Activated naive CD4-positive, alpha-beta T cell treated with anti-CD3 and anti-CD28 coated beads for 36 hours (primary cell): Measurements from ENCODE around the gene NKAIN2. TPM values are rescaled to one million over a fixed set of nuclear protein-coding genes. Genes with fewer than 3 reads are reported as not detected.
"Not testable (repeated sequence)": the region's sequence is repeated elsewhere in the genome, so short reads cannot be mapped to it uniquely, and the experiment has no call there.

Source experiments
- CTCF ChIA-PET: fragments of 350-600 bp; sonication (Branson Sonifier 250); formaldehyde crosslinking; loops from one replicate; lab custom pipeline; 2021; ENCODE audit warnings: antibody characterized with exemption; lab: Charles Lee
- DNase-seq: peaks from one replicate; pipeline ENCODE4 v3.0.0-alpha.2; 2020
- H3K27ac Mint-ChIP-seq: one replicate; pipeline ENCODE4 v1.8.0; 2021; ENCODE audit warnings: mild to moderate bottlenecking, mixed read lengths
- H3K27me3 Mint-ChIP-seq: one replicate; pipeline ENCODE4 v1.8.0; 2021; ENCODE audit warnings: low read depth, mixed read lengths
- H3K36me3 Mint-ChIP-seq: one replicate; pipeline ENCODE4 v1.8.0; 2021; ENCODE audit warnings: low read depth, mixed read lengths
- H3K4me1 Mint-ChIP-seq: one replicate; pipeline ENCODE4 v1.8.0; 2021; ENCODE audit warnings: low read depth, mixed read lengths
- H3K4me3 Mint-ChIP-seq: one replicate; pipeline ENCODE4 v1.8.0; 2021; ENCODE audit warnings: mild to moderate bottlenecking, moderate library complexity, mixed read lengths
- H3K9me3 Mint-ChIP-seq: one replicate; pipeline ENCODE4 v1.8.0; 2021; ENCODE audit warnings: mixed read lengths
- intact Hi-C: fragments of 100-400 bp; cut with micrococcal nuclease; formaldehyde crosslinking; loops from one replicate; pipeline ENCODE4 v1.15.1; 2023
- total RNA-seq, 2 experiments: library from RNA; stranded (reverse); gene quantifications; one replicate each; pipeline ENCODE4 v1.2.3, GENCODE V29; 2021

Gene NKAIN2
- total RNA-seq, 2 experiments from 2014 or later: not detected

DNA sequence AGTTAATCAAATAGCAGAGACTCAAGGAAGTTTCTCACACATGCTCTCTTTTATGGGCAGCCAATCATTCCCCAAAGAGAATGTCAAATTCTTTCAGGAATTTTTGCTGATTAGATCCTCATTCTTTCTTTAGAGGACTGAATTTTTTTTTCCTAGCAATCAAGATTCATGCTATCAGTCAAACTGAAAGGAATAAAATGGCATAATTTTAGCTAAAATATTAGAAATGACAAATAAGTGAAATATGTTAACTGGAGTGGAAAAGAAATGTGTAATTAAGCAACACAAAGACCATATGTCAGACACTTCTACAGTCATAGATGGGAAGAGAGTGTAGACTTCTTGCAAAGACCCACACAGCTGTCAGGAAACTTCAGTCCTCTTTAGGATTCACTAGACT is 916.2 kb downstream of the NKAIN2 start:
- Mint-ChIP-seq H3K27ac (no peak overlapping the region), H3K9me3 (no peaks in the 10 kb centered on the region), H3K27me3 (peaks cover 2% of the 10 kb centered on the region), H3K36me3 (no peaks in the 10 kb centered on the region), H3K4me1 (no peaks in the 10 kb centered on the region), H3K4me3 (no peak overlapping the region)
- no peak for DNase-seq
- intact Hi-C loops: no loop called here
- CTCF ChIA-PET: no interaction called here

DNA sequence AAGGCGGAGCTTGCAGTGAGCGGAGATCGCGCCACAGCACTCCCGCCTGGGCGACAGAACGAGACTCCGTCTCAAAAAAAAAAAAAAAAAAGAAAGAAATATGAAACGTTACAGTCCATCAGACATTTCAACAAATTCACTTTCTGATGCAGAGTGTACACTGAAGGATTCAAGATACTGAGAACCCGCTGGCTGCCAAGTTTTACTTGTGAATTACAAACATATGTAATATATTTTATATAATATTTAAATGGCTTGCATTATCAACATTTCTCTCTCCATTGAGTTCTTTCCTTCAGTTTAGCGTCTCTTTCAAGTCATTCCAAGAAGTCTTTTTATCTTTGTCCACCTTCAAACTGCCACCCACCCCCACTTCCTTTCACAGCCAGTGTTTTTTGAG is 917.7 kb downstream of the NKAIN2 start:
- CTCF ChIA-PET: no interaction called here
- no peak overlapping the region for H3K4me3 Mint-ChIP-seq
- H3K36me3 Mint-ChIP-seq: no peaks in the 10 kb centered on the region
- intact Hi-C loops: no loop called here
- no peaks in the 10 kb centered on the region for H3K9me3 Mint-ChIP-seq
- no peaks in the 10 kb centered on the region for H3K4me1 Mint-ChIP-seq
- no peak overlapping the region for H3K27ac Mint-ChIP-seq
- H3K27me3 Mint-ChIP-seq: peaks cover 2% of the 10 kb centered on the region
- no peak for DNase-seq

DNA sequence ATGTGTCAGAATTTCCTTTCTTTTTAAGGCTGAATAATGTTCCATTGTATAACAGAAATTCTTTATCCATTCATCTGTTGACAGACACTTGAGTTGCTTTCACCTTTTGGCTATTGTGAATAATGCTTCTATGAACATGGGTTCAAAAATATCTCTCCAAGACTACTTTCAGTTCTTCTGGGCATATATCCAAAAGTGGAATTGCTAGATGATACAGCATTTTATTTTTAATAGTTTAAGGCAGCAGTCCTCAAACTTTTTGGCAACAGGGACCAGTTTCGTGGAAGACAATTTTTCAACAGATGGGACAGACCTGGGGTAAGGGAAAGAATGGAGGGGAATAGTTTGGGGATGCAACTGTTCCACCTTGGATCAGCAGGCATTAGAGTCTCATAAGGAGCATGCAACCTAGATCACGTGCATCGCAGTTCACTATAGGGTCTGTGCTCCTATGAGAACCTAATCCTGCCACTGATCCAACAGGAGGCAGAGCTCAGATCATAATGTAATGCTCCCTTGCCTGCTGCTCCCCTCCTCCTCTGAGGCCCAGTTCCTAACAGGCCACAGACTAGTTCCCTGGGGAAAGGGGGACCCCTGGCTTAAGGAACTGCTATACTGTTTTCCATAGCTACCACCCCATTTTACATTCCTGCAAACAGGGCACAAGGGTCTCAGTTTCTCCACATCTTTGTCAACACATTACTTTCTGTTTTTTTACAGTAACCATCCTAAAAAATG is 918.6 kb downstream of the NKAIN2 start:
- CTCF ChIA-PET: no interaction called here
- intact Hi-C loops: no loop called here
- Mint-ChIP-seq H3K27me3 (peaks cover 2% of the 10 kb centered on the region), H3K4me3 (no peak overlapping the region), H3K4me1 (no peaks in the 10 kb centered on the region), H3K36me3 (no peaks in the 10 kb centered on the region), H3K9me3 (no peaks in the 10 kb centered on the region), H3K27ac (no peak overlapping the region)
- DNase-seq: no peak

DNA sequence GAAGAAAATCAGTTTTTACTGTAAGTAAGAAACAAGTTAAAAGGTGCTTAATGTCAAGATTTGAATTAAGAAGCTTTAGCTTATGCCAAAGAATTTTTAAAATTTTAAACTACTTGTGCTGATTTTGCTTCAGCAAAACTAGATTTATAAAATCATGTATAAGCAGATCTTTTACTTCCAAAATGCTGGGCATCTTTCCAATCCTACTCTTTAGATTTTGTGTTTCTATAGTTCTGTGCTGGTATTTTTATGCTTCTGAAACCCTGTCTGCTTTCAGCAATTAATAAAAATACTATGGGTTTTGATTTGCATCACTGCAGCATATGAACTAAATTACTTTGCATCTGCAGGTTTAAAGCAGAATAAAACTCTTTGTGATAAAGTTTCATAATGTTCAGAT is 920.0 kb downstream of the NKAIN2 start:
- intact Hi-C loops: no loop called here
- H3K4me3 Mint-ChIP-seq: no peak overlapping the region
- DNase-seq: no peak
- H3K27me3 Mint-ChIP-seq: no peaks in the 10 kb centered on the region
- no peak overlapping the region for H3K27ac Mint-ChIP-seq
- H3K9me3 Mint-ChIP-seq: no peaks in the 10 kb centered on the region
- H3K36me3 Mint-ChIP-seq: no peaks in the 10 kb centered on the region
- H3K4me1 Mint-ChIP-seq: no peaks in the 10 kb centered on the region
- CTCF ChIA-PET: no interaction called here

DNA sequence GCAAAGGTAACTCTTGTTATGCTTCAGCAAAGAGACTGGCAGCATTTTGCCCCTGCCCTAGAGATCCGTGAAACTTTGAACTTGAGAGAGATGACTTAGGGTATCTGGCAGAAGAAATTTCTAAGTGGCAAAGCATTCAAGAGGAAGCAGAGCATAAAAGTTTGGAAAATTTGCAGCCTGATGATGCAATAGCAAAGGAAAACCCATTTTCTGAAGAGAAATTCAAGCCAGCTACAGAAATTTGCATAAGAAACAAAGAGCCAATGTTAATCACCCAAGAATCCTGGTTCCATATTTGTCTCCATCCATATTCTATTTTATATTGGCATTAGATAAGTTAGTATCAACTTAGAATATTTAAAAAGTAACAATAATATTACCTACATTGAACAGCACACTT is 934.1 kb downstream of the NKAIN2 start:
- H3K27me3 Mint-ChIP-seq, H3K27ac Mint-ChIP-seq, intact Hi-C loops, H3K36me3 Mint-ChIP-seq, H3K4me3 Mint-ChIP-seq, H3K4me1 Mint-ChIP-seq, H3K9me3 Mint-ChIP-seq, CTCF ChIA-PET, DNase-seq: not testable (repeated sequence)

DNA sequence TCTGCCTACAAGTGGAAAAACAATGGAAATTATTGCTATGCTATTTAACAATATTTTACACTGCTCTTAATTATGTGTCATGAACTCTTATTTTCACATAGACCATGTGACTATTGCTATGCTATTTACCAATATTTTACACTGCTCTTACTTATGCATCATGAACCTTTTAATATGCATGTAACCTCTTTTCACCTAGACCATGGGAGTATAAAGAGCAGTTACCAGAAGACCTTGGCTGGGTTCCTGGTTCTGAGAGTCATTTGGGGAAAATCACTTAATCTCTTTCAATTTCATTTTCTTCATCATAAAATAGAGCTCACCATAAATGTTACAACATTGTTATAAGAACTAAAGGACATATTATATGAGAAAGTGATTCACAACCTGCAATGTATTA is 934.8 kb downstream of the NKAIN2 start:
- Mint-ChIP-seq H3K4me3 (no peak overlapping the region), H3K36me3 (no peaks in the 10 kb centered on the region), H3K9me3 (no peaks in the 10 kb centered on the region), H3K27ac (no peak overlapping the region), H3K4me1 (no peaks in the 10 kb centered on the region), H3K27me3 (no peaks in the 10 kb centered on the region)
- CTCF ChIA-PET: interaction anchor here (0.7 kb wide), 1 partner anchor 1176 kb away, joined by 3 read pairs; no protein-coding TSS in a partner anchor
- DNase-seq: no peak
- intact Hi-C loops: no loop called here

DNA sequence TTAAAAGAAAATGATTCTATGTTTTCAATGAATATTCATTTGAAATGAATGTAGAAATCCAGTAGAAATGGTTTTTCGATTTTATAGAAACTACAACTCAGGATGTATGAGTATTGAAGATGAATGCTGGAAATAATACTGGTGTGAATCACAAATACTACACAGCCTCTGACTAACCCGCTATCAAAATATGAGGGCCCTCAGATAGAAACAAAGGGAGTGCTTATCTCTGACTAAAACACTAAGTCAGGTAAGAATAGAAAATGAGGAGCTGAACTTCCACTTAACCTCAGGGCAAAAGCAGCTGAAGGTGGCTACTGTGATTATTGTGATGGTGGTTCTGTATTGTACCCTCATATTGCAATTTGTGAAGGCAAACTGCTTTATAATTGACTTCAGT is 937.7 kb downstream of the NKAIN2 start:
- intact Hi-C loops: no loop called here
- CTCF ChIA-PET: no interaction called here
- Mint-ChIP-seq H3K27me3 (no peaks in the 10 kb centered on the region), H3K4me3 (no peak overlapping the region), H3K4me1 (no peaks in the 10 kb centered on the region), H3K9me3 (no peaks in the 10 kb centered on the region), H3K27ac (no peak overlapping the region), H3K36me3 (no peaks in the 10 kb centered on the region)
- no peak for DNase-seq

DNA sequence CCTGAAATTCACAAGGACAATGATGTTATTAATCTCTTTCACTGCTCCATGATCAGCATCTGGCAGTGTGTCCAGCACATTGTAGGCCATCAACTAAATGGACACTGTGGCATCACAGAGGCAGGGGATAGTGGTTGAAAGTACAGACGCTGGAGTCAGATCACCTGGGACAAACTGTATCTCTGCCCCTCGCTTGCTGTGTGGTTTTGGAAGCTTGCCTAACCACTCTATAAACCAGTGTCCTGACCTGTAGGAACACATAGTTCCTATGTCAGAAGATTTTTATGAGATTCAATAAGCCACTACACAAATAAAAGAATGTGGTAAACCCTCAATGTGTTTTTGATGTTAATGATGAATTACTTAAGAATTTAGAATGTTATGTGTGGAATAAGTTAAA is 939.3 kb downstream of the NKAIN2 start:
- Mint-ChIP-seq H3K4me1 (no peaks in the 10 kb centered on the region), H3K27me3 (no peaks in the 10 kb centered on the region), H3K4me3 (no peak overlapping the region), H3K36me3 (no peaks in the 10 kb centered on the region), H3K9me3 (no peaks in the 10 kb centered on the region), H3K27ac (no peak overlapping the region)
- CTCF ChIA-PET: no interaction called here
- no peak for DNase-seq
- intact Hi-C loops: no loop called here

DNA sequence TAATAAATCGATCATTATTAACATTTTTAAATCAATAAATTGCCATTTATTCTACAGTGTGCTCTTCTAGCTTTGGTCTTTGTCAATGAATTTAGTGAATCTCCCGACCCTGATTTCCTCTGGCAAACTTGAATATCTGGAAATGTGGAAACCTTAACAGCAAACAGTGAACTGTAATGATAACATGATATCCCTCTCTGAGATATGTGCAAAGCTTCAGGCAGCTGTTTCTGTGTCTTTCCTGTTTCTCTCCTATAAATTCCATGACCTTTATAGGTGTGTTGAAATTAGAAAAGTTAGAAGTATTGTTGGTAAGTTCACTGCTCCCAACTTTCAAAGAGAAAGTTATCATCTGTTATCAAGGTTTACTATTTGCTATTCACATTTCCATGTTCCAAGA is 939.8 kb downstream of the NKAIN2 start:
- CTCF ChIA-PET: no interaction called here
- Mint-ChIP-seq H3K36me3 (no peaks in the 10 kb centered on the region), H3K4me1 (no peaks in the 10 kb centered on the region), H3K27ac (no peak overlapping the region), H3K4me3 (no peak overlapping the region), H3K27me3 (no peaks in the 10 kb centered on the region), H3K9me3 (no peaks in the 10 kb centered on the region)
- DNase-seq: no peak
- intact Hi-C loops: no loop called here

DNA sequence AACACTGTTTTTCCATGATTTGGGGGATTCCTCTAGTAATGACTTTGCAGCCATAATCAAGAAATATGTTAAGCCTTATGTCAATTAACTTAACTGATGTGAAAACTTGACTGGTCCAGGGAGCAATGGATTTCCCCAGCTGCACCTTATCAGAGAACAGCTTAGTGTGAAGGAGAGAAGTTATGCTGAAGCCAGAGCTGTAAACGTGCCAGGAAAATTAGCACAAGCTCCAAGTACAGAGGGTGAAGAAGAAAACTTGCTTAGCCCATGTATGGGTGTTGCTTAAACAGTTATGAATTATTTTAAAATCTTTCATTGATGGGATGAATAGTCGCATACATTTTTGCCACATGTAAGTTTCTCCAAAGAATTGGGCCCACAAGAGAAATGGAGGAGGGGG is 943.7 kb downstream of the NKAIN2 start:
- H3K9me3 Mint-ChIP-seq: no peaks in the 10 kb centered on the region
- no peaks in the 10 kb centered on the region for H3K36me3 Mint-ChIP-seq
- DNase-seq: no peak
- H3K4me1 Mint-ChIP-seq: no peaks in the 10 kb centered on the region
- H3K27ac Mint-ChIP-seq: no peak overlapping the region
- CTCF ChIA-PET: no interaction called here
- H3K27me3 Mint-ChIP-seq: peaks cover 2% of the 10 kb centered on the region
- intact Hi-C loops: no loop called here
- no peak overlapping the region for H3K4me3 Mint-ChIP-seq

DNA sequence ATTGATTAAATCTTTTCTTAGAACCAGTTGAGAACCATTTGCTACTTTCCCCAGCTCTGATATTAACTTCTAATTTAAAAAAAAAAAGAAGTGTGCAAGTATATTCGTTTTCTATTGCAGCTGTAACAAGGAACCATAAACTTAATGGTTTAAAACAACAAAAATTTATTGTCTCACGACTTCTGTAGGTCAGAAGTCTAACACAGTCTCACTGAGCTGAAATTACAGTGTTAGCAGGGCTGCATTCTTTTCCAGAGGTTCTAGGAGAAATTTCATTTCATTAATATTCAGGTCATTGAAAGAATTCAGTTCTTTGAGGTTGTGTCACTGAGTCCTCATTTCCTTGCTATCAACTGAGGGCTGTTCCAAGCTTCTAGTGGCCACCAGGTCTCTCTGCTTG is 945.1 kb downstream of the NKAIN2 start:
- Mint-ChIP-seq H3K27ac (no peak overlapping the region), H3K9me3 (no peaks in the 10 kb centered on the region), H3K4me3 (no peak overlapping the region), H3K27me3 (peaks cover 3% of the 10 kb centered on the region), H3K4me1 (no peaks in the 10 kb centered on the region), H3K36me3 (no peaks in the 10 kb centered on the region)
- DNase-seq: no peak
- CTCF ChIA-PET: no interaction called here
- intact Hi-C loops: no loop called here

DNA sequence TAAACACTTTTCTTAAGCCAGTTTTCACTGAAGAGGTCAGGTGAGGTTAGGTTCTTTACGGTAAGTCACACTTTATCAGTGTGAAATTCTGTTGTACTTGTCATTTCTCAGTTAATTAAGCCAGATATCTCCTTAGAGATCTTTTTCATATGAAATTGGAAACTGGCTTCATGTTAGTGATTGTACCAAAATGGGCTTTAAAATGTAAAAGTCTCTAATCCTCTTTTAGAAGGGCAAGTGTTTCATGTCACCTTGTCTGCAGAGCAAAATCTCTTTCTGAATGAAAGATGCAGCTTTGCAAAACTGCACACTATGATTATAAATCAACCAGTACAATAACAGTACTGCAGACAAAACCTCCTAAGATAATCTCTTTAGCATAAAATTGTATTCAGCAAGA is 949.3 kb downstream of the NKAIN2 start:
- DNase-seq: no peak
- H3K9me3 Mint-ChIP-seq: no peaks in the 10 kb centered on the region

DNA sequence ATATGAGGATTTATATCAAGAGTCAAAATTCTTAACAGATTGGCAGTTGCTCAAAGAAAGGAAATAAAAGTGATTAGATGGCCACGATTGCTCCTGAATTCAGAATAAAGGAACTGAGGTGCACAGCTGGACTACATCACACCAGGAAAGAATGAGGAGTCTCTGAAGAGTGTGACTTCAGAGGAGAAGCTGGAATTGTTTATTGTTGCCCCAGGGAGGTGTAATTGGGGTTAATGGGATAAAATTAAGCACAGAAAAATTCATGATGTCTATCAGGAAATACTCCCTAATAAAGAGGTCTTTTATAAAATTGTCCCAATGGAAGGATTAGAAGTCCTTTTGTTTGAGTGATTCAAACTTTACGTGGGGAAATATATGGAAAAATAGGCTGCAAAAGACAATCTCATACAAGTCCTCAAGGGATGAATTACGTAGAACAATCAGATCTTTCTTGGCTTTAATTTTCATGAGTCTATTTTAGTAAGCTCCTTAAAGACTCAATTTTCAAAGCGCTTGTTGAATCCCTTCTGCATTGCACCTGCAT is 950.0 kb downstream of the NKAIN2 start:
- no peaks in the 10 kb centered on the region for H3K4me1 Mint-ChIP-seq
- CTCF ChIA-PET: no interaction called here
- DNase-seq: no peak
- H3K36me3 Mint-ChIP-seq: no peaks in the 10 kb centered on the region
- H3K27me3 Mint-ChIP-seq: peaks cover 3% of the 10 kb centered on the region
- no peak overlapping the region for H3K4me3 Mint-ChIP-seq
- no peak overlapping the region for H3K27ac Mint-ChIP-seq
- H3K9me3 Mint-ChIP-seq: no peaks in the 10 kb centered on the region
- intact Hi-C loops: no loop called here

More for the DNA sequence above, 949.3 kb downstream of the NKAIN2 start:
- CTCF ChIA-PET: no interaction called here
- no peak overlapping the region for H3K27ac Mint-ChIP-seq
- H3K27me3 Mint-ChIP-seq: peaks cover 3% of the 10 kb centered on the region
- H3K36me3 Mint-ChIP-seq: no peaks in the 10 kb centered on the region
- no peaks in the 10 kb centered on the region for H3K4me1 Mint-ChIP-seq
- intact Hi-C loops: no loop called here
- no peak overlapping the region for H3K4me3 Mint-ChIP-seq
